Sigmoid colon (tissue), 7 donors: ENCODE data around the gene ANK2. TPM values are rescaled to one million over a fixed set of nuclear protein-coding genes. Genes with fewer than 3 reads are reported as not detected.
A peak's percentile ranks its signal among the peaks of the same experiment; 100 is the strongest.

Source experiments
- DNase-seq: peaks from one replicate; pipeline ENCODE4 v3.0.0-alpha.2; 2019
- H3K27ac ChIP-seq, 4 donors: fragments of 200-600 bp; sonication (generic); one replicate each; pipeline ENCODE4 v1.5.1; 2016 to 2019; ENCODE audit warnings: mild to moderate bottlenecking in 1 of 4
- H3K27me3 ChIP-seq, 3 donors: fragments of 200-600 bp; sonication (generic); one replicate each; pipeline ENCODE4 v1.5.1; 2019; ENCODE audit warnings: mild to moderate bottlenecking in 1 of 3
- H3K36me3 ChIP-seq, 4 donors: fragments of 200-600 bp; sonication (generic); one replicate each; pipeline ENCODE4 v1.5.1; 2016 to 2019
- H3K4me1 ChIP-seq, 4 donors: fragments of 200-600 bp; sonication (generic); one replicate each; pipeline ENCODE4 v1.5.1; 2017 to 2019
- H3K4me3 ChIP-seq, 4 donors: fragments of 200-600 bp; sonication (generic); one replicate each; pipeline ENCODE4 v1.5.1; 2017 to 2019; ENCODE audit warnings: mild to moderate bottlenecking in 2 of 4, moderate library complexity in 1 of 4
- H3K9me3 ChIP-seq, 4 donors: fragments of 200-600 bp in 3 of 4; sonication (generic) in 3 of 4; one replicate each; pipeline versions ENCODE4 v1.5.1 to v1.6.1; 2013 to 2019
- CTCF ChIP-seq, 4 experiments: fragments of 450-650 bp in 3 of 4; fragments of 200-600 bp in 1 of 4; IDR thresholded peaks; one replicate each; pipeline ENCODE4 v1.5.1; 2016 to 2019; ENCODE audit warnings: antibody characterized with exemption in 4 of 4, mild to moderate bottlenecking in 3 of 4, moderate library complexity in 2 of 4
- EP300 ChIP-seq, 4 donors: sonication (generic); formaldehyde crosslinking; IDR thresholded peaks; one replicate each; pipeline ENCODE4 v1.6.1; 2017; ENCODE audit warnings: antibody characterized with exemption in 4 of 4
- POLR2A ChIP-seq, 2 donors: fragments of 450-650 bp; IDR thresholded peaks; one replicate each; pipeline ENCODE4 v1.6.1; 2016; ENCODE audit warnings: antibody characterized with exemption in 2 of 2, mild to moderate bottlenecking in 2 of 2, moderate library complexity in 2 of 2
- POLR2AphosphoS5 ChIP-seq, 4 donors: sonication (generic); formaldehyde crosslinking; IDR thresholded peaks; one replicate each; pipeline ENCODE4 v1.6.1; 2017; ENCODE audit warnings: antibody characterized with exemption in 4 of 4
- WGBS, 2 donors: extraction: QIAGEN DNeasy Blood & Tissue Kit; methylation state at CpG; one replicate each; pipeline ENCODE4 v1.1.7; 2013; 5-methylcytosine and 5-hydroxymethylcytosine counted together
- intact Hi-C: fragments of 100-400 bp; cut with DNase I; formaldehyde crosslinking; loops from one replicate; pipeline ENCODE4 v1.15.1; 2023
- polyA plus RNA-seq, 3 donors: library from polyadenylated mRNA; stranded (reverse); fragments of 200-250 nt; gene quantifications; one replicate each; pipeline ENCODE4 v1.2.3, GENCODE V29; 2013
- total RNA-seq, 4 donors: library from RNA; depleted of rRNA; stranded (reverse); fragments of >200 nt; gene quantifications; one replicate each; pipeline ENCODE4 v1.1.0, GENCODE V29; 2016
- donor health status: healthy with polysubstance abuse.
- donor health status: Bipolar disorder and iron deficiency.
- donor health status: healthy.

Gene ANK2
- total RNA-seq (100 to 1,000 TPM in 1 of 4 donors, 10 to 100 TPM in 3; 69.8 to 141 (median 81.6) TPM), polyA plus RNA-seq (10 to 100 TPM in 1 of 3 donors, 1 to 10 TPM in 2; 1.4 to 12.4 (median 6.0) TPM)

GRCh38 chr4:113049421-113050370 lies at the start of gene ANK2:
Gene ANK2 (plus strand): TSS chr4:113049653. CDS start chr4:113049729, 76 bp downstream.
- Histone ChIP-seq H3K36me3 (no peaks in the 10 kb centered on the region), H3K4me1 (peaks cover 0 to 16% (median 14%) of the 10 kb centered on the region in 4 donors), H3K9me3 (no peaks in the 10 kb centered on the region), H3K4me3 (peak within 1 kb of the TSS; percentile 0 to 40 (median 32)), H3K27me3 (no peaks in the 10 kb centered on the region), H3K27ac (peak within 1 kb of the TSS; percentile 8 to 20 (median 13))
- DNase-seq, result no peak
- intact Hi-C loops, result no loop called here
- TF ChIP-seq EP300 (IDR thresholded peaks at IDR 0.05) (no peak), CTCF (IDR thresholded peaks at IDR 0.05) (no peak), POLR2AphosphoS5 (IDR thresholded peaks at IDR 0.05) (no peak), POLR2A (IDR thresholded peaks at IDR 0.05) (no peak)
- WGBS, 2 donors, result 21 to 26% methylated on average over 20 of the region's 20 CpGs

DNA sequence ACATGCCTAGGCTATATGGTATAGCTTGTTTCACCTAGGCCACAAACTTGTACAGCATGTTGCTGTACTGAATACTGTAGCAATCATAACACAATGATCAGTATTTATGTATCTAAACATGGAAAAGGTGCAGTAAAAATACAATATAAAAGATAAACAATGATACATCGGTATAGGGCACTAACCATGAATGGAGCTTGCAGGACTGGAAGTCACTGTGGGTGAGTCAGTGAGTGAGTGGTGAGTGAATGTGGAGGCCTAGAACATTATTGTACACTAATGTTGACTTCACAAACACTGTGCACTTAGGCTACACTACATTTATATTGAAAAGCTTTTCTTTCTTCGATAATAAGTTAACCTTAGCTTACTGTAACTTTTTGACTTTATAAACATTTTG lies 45.6 kb upstream of the ANK2 start:
- DNase-seq, result no peak
- Histone ChIP-seq H3K4me1 (no peaks in the 10 kb centered on the region), H3K27me3 (no peaks in the 10 kb centered on the region), H3K9me3 (no peaks in the 10 kb centered on the region), H3K4me3 (no peak overlapping the region), H3K27ac (no peak overlapping the region), H3K36me3 (no peaks in the 10 kb centered on the region)
- 54 to 74% methylated on average over 2 of the region's 2 CpGs for WGBS, 2 donors
- intact Hi-C loops, result no loop called here
- TF ChIP-seq POLR2AphosphoS5 (IDR thresholded peaks at IDR 0.05), result no peak
- no peak for TF ChIP-seq POLR2A (IDR thresholded peaks at IDR 0.05)
- no peak for TF ChIP-seq EP300 (IDR thresholded peaks at IDR 0.05)
- no peak for TF ChIP-seq CTCF (IDR thresholded peaks at IDR 0.05)

DNA sequence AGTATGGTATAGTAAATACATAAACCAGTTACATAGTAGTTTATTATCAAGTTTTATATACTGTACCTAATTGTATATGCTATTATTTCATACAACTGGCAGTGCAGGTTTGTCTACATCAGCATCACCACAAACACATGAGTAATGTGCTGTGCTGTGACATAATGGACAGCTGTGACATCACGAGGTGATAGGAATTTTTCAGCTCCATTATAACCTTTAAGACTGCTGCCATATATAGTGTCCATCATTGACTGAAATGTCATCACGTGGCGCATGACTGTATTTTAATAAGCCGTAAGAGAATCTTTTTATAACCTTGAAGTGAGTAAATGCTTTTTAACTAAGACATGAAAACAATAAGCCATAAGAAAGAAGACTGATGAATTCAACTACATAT lies 44.8 kb upstream of the ANK2 start:
- 80 to 87% methylated on average over 4 of the region's 4 CpGs for WGBS, 2 donors
- intact Hi-C loops, result no loop called here

DNA sequence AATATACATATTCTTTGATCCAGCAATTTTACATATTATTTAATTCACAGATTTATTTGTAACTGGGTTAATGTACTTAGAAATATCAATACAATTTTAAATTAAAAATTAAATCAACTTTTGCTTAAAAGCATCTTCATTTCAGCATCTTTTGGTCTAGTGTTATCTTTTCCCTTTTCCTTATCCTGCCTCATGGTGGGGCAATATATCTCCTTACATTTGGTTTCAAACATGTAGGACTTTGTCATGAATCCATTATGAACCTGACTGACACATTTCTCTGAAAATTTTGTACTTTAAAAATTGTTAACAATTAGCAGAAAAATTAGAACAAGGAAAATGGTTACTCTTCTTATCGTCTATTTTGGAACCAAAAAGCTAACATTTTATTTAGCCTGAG lies 42.8 kb upstream of the ANK2 start:
- no peak overlapping the region for H3K4me3 ChIP-seq
- intact Hi-C loops, result no loop called here
- H3K4me1 ChIP-seq, result no peaks in the 10 kb centered on the region
- no peak for DNase-seq
- 79 to 87% methylated on average over 1 of the region's 1 CpG for WGBS, 2 donors
- TF ChIP-seq POLR2A (IDR thresholded peaks at IDR 0.05) (no peak), POLR2AphosphoS5 (IDR thresholded peaks at IDR 0.05) (no peak), CTCF (IDR thresholded peaks at IDR 0.05) (no peak), EP300 (IDR thresholded peaks at IDR 0.05) (no peak)
- no peaks in the 10 kb centered on the region for H3K36me3 ChIP-seq
- no peaks in the 10 kb centered on the region for H3K9me3 ChIP-seq
- no peak overlapping the region for H3K27ac ChIP-seq
- no peaks in the 10 kb centered on the region for H3K27me3 ChIP-seq

More for the DNA sequence above, 44.8 kb upstream of the ANK2 start:
- DNase-seq, result no peak
- H3K27me3 ChIP-seq, result no peaks in the 10 kb centered on the region
- no peaks in the 10 kb centered on the region for H3K9me3 ChIP-seq
- no peak for TF ChIP-seq POLR2AphosphoS5 (IDR thresholded peaks at IDR 0.05)
- no peak for TF ChIP-seq CTCF (IDR thresholded peaks at IDR 0.05)
- no peak for TF ChIP-seq POLR2A (IDR thresholded peaks at IDR 0.05)
- no peak for TF ChIP-seq EP300 (IDR thresholded peaks at IDR 0.05)
- H3K36me3 ChIP-seq, result no peaks in the 10 kb centered on the region
- no peaks in the 10 kb centered on the region for H3K4me1 ChIP-seq
- H3K27ac ChIP-seq, result no peak overlapping the region
- H3K4me3 ChIP-seq, result no peak overlapping the region
